ENCODE measurements around the gene ARHGEF25. TPM values are rescaled to one million over a fixed set of nuclear protein-coding genes. Genes with fewer than 3 reads are reported as not detected.
A peak's percentile ranks its signal among the peaks of the same experiment; 100 is the strongest.

Gene ARHGEF25
- total RNA-seq, 1 donor from 2014 or later, result 61.3 TPM

- DNase-seq (ENCODE audit: low spot score), result no peak
- peak; percentile 16 for ATAC-seq
- intact Hi-C loops (cut with DNase I), result no loop called here
Observed at GRCh38 chr12:57604992-57605810, 6.0 kb upstream of the ARHGEF25 start.

DNA sequence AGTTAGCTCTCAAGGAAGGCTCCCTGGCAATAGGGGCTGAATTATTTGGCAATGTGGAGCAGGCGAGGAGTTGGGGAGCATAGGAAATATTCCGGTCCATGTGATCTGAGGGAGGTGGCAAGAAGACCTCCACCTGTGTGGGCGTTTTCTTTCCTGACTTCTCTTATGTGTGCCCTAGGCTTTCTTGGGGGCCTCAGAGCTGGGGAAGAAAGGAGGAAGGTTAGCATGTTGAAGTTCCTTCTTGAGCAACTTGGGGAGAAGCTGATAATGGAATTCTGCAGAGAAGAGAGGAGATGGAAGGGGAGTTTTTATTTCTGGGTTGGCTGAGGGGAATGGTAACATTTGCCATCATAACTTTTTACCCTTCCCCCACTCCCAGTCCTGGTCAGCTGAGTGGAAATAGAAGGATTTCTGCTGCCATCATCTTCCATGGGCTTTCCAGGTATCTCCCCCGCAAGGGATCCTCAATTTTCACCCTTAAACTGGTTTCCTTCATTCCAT, 5.4 kb upstream of the ARHGEF25 start:
- intact Hi-C loops (cut with DNase I), result no loop called here
- ATAC-seq, result no peak
- DNase-seq (ENCODE audit: low spot score), result no peak

DNA sequence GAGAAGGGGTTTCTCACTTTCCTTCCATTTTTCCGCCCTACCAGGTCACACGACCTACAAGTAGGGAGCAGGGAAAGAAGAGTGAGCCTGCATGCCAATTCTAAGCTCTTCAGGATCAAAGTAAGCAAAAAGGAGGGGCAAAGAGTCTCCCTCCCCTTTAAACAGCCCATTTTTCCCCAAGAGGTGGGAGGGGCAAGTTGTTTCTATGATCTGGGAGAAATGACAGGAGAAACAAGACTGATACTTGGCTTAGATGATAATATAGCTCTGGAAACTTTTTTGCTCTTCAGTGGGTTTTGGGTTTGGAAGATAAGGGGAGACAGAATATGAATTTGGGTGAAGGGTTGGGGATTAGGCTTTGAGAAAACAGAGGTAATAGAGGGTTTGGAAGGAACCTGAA, 4.8 kb upstream of the ARHGEF25 start:
- intact Hi-C loops (cut with DNase I), result no loop called here
- ATAC-seq (no peak), DNase-seq (ENCODE audit: low spot score) (no peak)

DNA sequence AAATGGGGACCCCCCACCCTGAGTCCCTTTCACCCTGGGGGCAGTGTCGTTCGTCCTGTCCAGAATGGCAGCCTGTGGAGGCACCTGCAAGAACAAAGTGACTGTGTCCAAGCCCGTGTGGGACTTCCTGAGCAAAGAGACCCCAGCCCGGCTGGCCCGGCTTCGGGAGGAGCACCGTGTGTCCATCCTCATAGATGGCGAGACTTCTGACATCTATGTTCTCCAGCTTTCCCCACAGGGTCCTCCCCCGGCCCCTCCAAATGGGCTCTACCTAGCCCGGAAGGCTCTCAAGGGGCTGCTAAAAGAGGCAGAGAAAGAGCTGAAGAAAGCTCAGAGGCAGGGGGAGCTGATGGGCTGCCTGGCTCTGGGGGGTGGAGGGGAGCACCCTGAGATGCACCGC, 4.4 kb upstream of the ARHGEF25 start:
- intact Hi-C loops (cut with DNase I), result no loop called here
- DNase-seq (ENCODE audit: low spot score) (no peak), ATAC-seq (no peak)

- no peak for ATAC-seq
- intact Hi-C loops (cut with DNase I), result no loop called here
- DNase-seq (ENCODE audit: low spot score), result no peak
Observed at GRCh38 chr12:57607958-57608663, 3.1 kb upstream of the ARHGEF25 start.

- intact Hi-C loops (cut with DNase I), result no loop called here
- peak; percentile 2 for ATAC-seq
- DNase-seq (ENCODE audit: low spot score), result no peak
Observed at GRCh38 chr12:57609101-57609780, 2.0 kb upstream of the ARHGEF25 start.

- ATAC-seq (peak; percentile 70), DNase-seq (ENCODE audit: low spot score) (peak; percentile 76)
- intact Hi-C loops (cut with DNase I), result no loop called here
Observed at GRCh38 chr12:57609781-57610553, 1.3 kb upstream of the ARHGEF25 start.

- ATAC-seq, result peak; percentile 68
- peak; percentile 82 for DNase-seq (ENCODE audit: low spot score)
- intact Hi-C loops (cut with DNase I), result no loop called here
Observed at GRCh38 chr12:57610554-57611107, 604 bp upstream of the ARHGEF25 start.

- DNase-seq (ENCODE audit: low spot score), result no peak
Observed at GRCh38 chr12:57611827-57612710, 834 bp downstream of the ARHGEF25 start.

DNA sequence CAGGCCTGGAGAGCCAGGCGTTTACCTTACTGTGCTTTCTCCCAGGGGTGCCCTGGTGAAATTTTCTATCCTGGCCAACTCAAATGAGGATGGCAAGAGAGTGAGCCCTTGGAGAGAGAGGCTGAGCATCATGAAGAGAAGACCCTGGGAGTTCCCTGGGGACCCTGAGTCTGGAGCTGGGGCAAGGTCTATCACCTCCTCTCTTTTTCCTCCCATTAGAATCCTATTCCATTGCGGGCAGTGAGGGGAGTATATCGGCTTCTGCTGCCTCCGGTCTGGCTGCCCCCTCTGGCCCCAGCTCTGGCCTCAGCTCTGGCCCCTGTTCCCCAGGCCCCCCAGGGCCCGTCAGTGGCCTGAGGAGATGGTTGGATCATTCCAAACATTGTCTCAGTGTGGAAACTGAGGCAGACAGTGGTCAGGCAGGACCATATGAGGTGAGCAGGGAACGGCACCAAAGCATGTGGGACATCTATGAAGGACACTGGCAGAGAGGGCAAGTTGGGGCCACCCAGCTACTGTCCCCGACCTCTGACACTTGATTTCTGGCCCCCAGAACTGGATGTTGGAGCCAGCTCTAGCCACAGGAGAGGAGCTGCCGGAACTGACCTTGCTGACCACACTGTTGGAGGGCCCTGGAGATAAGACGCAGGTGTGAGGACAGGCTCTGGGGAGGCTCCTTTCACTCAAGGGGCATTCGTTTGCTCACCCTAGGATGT, 1.6 kb downstream of the ARHGEF25 start:
- intact Hi-C loops (cut with DNase I), result no loop called here
- DNase-seq (ENCODE audit: low spot score) (no peak), ATAC-seq (no peak)

More at GRCh38 chr12:57611827-57612710, 834 bp downstream of the ARHGEF25 start:
- no peak for ATAC-seq
- intact Hi-C loops (cut with DNase I), result no loop called here

DNA sequence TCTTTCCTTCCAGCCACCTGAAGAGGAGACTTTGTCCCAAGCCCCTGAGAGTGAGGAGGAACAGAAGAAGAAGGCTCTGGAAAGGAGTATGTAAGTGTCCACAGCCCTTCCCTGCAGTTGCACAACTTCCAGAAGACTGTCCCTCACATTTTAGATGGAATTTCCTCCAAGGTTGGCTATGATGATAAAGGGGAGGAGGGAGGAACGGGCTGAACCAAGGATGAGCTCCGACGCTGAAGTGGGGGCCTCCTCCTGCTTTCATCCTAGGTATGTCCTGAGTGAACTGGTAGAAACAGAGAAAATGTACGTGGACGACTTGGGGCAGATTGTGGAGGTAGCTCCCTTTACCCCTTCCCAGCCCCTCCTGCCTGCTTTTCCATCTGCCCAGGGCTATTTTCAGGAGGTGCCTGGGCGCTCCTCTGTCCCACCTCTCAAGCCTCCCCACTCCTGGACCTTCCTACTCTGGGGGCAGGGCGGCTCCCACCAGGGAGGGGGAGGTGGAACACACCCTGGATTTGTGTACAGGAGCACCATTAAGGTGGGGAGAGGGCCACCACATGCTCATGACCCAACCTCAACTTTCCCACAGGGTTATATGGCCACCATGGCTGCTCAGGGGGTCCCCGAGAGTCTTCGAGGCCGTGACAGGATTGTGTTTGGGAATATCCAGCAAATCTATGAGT, 2.3 kb downstream of the ARHGEF25 start:
- intact Hi-C loops (cut with DNase I), result no loop called here
- ATAC-seq, result no peak
- DNase-seq (ENCODE audit: low spot score), result no peak

DNA sequence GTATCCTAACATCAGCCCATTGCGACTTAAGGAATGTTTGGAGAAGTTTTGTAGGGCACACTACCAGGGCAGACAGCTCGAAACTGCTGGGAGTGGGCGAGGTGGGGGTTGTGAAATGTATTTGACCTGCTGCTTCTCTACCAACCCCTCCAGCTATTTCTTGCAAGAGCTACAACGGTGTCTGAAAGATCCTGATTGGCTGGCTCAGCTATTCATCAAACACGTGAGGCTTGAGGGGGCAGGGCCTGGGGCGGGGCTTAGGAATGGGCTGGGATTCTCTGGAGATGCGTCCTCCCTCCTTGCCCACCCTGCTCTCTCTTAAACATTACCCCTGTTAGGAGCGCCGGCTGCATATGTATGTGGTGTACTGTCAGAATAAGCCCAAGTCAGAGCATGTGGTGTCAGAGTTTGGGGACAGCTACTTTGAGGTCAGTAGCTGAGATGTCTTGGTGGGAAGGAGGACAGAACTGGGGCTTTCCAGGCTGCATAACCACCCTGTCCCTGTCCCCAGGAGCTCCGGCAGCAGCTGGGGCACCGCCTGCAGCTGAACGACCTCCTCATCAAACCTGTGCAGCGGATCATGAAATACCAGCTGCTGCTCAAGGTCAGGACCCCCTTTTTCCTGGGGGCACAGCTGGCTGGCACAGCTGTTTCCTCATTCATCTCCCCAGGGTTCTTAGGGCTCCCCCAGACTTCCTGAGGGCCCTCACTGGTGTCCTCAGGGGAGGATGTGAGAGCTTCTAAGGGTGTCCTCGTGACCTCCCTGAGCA, 3.1 kb downstream of the ARHGEF25 start:
- DNase-seq (ENCODE audit: low spot score), result no peak
- intact Hi-C loops (cut with DNase I), result no loop called here
- no peak for ATAC-seq

GRCh38 chr12:57614948-57615500, 3.8 kb downstream of the ARHGEF25 start:
- no peak for DNase-seq (ENCODE audit: low spot score)
- ATAC-seq, result no peak
- intact Hi-C loops (cut with DNase I), result no loop called here

GRCh38 chr12:57615637-57616036, 4.4 kb downstream of the ARHGEF25 start:
- DNase-seq (ENCODE audit: low spot score), result no peak
- no peak for ATAC-seq
- intact Hi-C loops (cut with DNase I), result no loop called here

GRCh38 chr12:57616383-57617101, 5.3 kb downstream of the ARHGEF25 start:
- intact Hi-C loops (cut with DNase I), result no loop called here
- no peak for DNase-seq (ENCODE audit: low spot score)
- ATAC-seq, result no peak
